ENCODE data around the gene STK24.
"Not testable (repeated sequence)": the region's sequence is repeated elsewhere in the genome, so short reads cannot be mapped to it uniquely, and the experiment has no call there.

STK24 gene

GRCh38 chr13:98581971-98582702 lies 5.2 kb upstream of the STK24 start:
- DNase-seq: no peak

GRCh38 chr13:98581381-98581780 lies 4.5 kb upstream of the STK24 start:
- no peak for DNase-seq

- DNase-seq: no peak
Observed at GRCh38 chr13:98580420-98580819, 3.5 kb upstream of the STK24 start.

GRCh38 chr13:98577836-98578285 lies 954 bp upstream of the STK24 start:
- no peak for DNase-seq

GRCh38 chr13:98576200-98576945 lies 534 bp downstream of the STK24 start:
- DNase-seq: no peak

- no peak for DNase-seq
Observed at GRCh38 chr13:98575904-98576199, 1.1 kb downstream of the STK24 start.

- DNase-seq: no peak
Observed at GRCh38 chr13:98575009-98575903, 1.7 kb downstream of the STK24 start.

- no peak for DNase-seq
Observed at GRCh38 chr13:98571955-98572662, 4.8 kb downstream of the STK24 start.

GRCh38 chr13:98570929-98571372 lies 6.0 kb downstream of the STK24 start:
- no peak for DNase-seq

GRCh38 chr13:98569494-98570367 lies 7.2 kb downstream of the STK24 start:
- not testable (repeated sequence) for DNase-seq

- DNase-seq: no peak
Observed at GRCh38 chr13:98568918-98569317, 8.0 kb downstream of the STK24 start.

- no peak for DNase-seq
Observed at GRCh38 chr13:98567140-98567539, 9.8 kb downstream of the STK24 start.

GRCh38 chr13:98565726-98566565 lies 11.0 kb downstream of the STK24 start:
- no peak for DNase-seq

GRCh38 chr13:98564204-98564603 lies 12.7 kb downstream of the STK24 start:
- DNase-seq: no peak

GRCh38 chr13:98563071-98563470 lies 13.8 kb downstream of the STK24 start:
- DNase-seq: no peak

GRCh38 chr13:98559169-98559568 lies 17.7 kb downstream of the STK24 start:
- no peak for DNase-seq

GRCh38 chr13:98557937-98558792 lies 18.7 kb downstream of the STK24 start:
- no peak for DNase-seq

GRCh38 chr13:98556968-98557631 lies 19.8 kb downstream of the STK24 start:
- DNase-seq: no peak

GRCh38 chr13:98556142-98556816 lies 20.6 kb downstream of the STK24 start:
- no peak for DNase-seq

Data from cortex of kidney (tissue), 1 donor.